Body of pancreas (tissue), 4 donors: ENCODE measurements around the gene ZFAND5.

Source experiments
- CTCF ChIP-seq, 7 experiments: fragments of 450-650 bp in 4 of 7; fragments of 200-600 bp in 3 of 7; sonication (generic) in 3 of 7; IDR thresholded peaks; one replicate each; pipeline ENCODE4 v1.5.1; 2016 to 2019; ENCODE audit warnings: antibody characterized with exemption in 7 of 7
- POLR2A ChIP-seq, 3 donors: fragments of 450-650 bp; IDR thresholded peaks; one replicate each; pipeline ENCODE4 v1.6.1; 2016; ENCODE audit warnings: antibody characterized with exemption in 3 of 3, mild to moderate bottlenecking in 2 of 3

- TF ChIP-seq POLR2A (IDR thresholded peaks at IDR 0.05) (no peak), CTCF (IDR thresholded peaks at IDR 0.05) (no peak)
Observed at GRCh38 chr9:72327631-72328030, 37.4 kb downstream of the ZFAND5 start.
